H9 (cell line): ENCODE results near the gene CELSR2. TPM values are rescaled to one million over a fixed set of nuclear protein-coding genes. Genes with fewer than 3 reads are reported as not detected.

Experiments
- DNase-seq: peaks from one replicate; pipeline ENCODE4 v3.0.0-alpha.2; 2017
- H2AFZ ChIP-seq: one replicate; pipeline ENCODE4 v1.6.1; 2013; ENCODE audit warnings: mild to moderate bottlenecking, low read length, control low read depth, moderate library complexity
- H2AK5ac ChIP-seq: 2 replicates; pipeline ENCODE4 v1.6.1; 2013; ENCODE audit warnings: low read length, control low read depth, mixed read lengths; ENCODE audit not compliant: insufficient read length
- H2BK120ac ChIP-seq: one replicate; pipeline ENCODE4 v1.6.1; 2013; ENCODE audit warnings: low read depth, mild to moderate bottlenecking, low read length, control low read depth, inconsistent platforms; ENCODE audit not compliant: poor library complexity, severe bottlenecking
- H2BK12ac ChIP-seq: 2 replicates; pipeline ENCODE4 v1.6.1; 2013; ENCODE audit warnings: low read length, control low read depth, mixed read lengths, low read depth; ENCODE audit not compliant: insufficient read length
- H2BK15ac ChIP-seq: 2 replicates; pipeline ENCODE4 v1.6.1; 2013; ENCODE audit warnings: low read depth, low read length, control low read depth
- H2BK20ac ChIP-seq: one replicate; pipeline ENCODE4 v1.6.1; 2013; ENCODE audit warnings: low read depth, mild to moderate bottlenecking, low read length, control low read depth, inconsistent platforms; ENCODE audit not compliant: poor library complexity, severe bottlenecking
- H2BK5ac ChIP-seq: 2 replicates; pipeline ENCODE4 v1.6.1; 2013; ENCODE audit warnings: low read length, control low read depth, mixed read lengths; ENCODE audit not compliant: insufficient read length
- H3K14ac ChIP-seq: 2 replicates; pipeline ENCODE4 v1.6.1; 2013; ENCODE audit warnings: low read length, control low read depth; ENCODE audit not compliant: insufficient read depth
- H3K18ac ChIP-seq: 2 replicates; pipeline ENCODE4 v1.6.1; 2013; ENCODE audit warnings: low read depth, mild to moderate bottlenecking, mixed read lengths, low read length, control low read depth; ENCODE audit not compliant: insufficient read length
- H3K23ac ChIP-seq: 2 replicates; pipeline ENCODE4 v1.6.1; 2013; ENCODE audit warnings: low read length, control low read depth, mixed read lengths, low read depth; ENCODE audit not compliant: insufficient read length
- H3K23me2 ChIP-seq: 2 replicates; pipeline ENCODE4 v1.6.1; 2013; ENCODE audit warnings: low read depth, mild to moderate bottlenecking, mixed read lengths, low read length, control low read depth; ENCODE audit not compliant: insufficient read length, poor library complexity, severe bottlenecking
- H3K27ac ChIP-seq: 2 replicates; pipeline ENCODE4 v1.5.1; 2013; ENCODE audit warnings: low read length, control low read depth, mixed read lengths, low read depth; ENCODE audit not compliant: insufficient read length
- H3K27me3 ChIP-seq: 2 replicates; pipeline ENCODE4 v1.6.1; 2013; ENCODE audit warnings: low read length, control low read depth, inconsistent platforms; ENCODE audit not compliant: insufficient read depth
- H3K4ac ChIP-seq: 2 replicates; pipeline ENCODE4 v1.6.1; 2013; ENCODE audit warnings: low read depth, mild to moderate bottlenecking, control low read depth, inconsistent platforms, low read length, moderate library complexity
- H3K4me1 ChIP-seq: 2 replicates; pipeline ENCODE4 v1.6.1; 2013; ENCODE audit warnings: low read length, control low read depth, inconsistent platforms; ENCODE audit not compliant: insufficient read depth
- H3K4me2 ChIP-seq: 2 replicates; pipeline ENCODE4 v1.6.1; 2013; ENCODE audit warnings: low read length, control low read depth, mixed read lengths; ENCODE audit not compliant: insufficient read length, insufficient read depth
- H3K56ac ChIP-seq: 2 replicates; pipeline ENCODE4 v1.6.1; 2013; ENCODE audit warnings: low read depth, mild to moderate bottlenecking, mixed read lengths, low read length, control low read depth; ENCODE audit not compliant: insufficient read length
- H3K79me1 ChIP-seq: 2 replicates; pipeline ENCODE4 v1.6.1; 2013; ENCODE audit warnings: low read depth, mild to moderate bottlenecking, moderate library complexity, low read length, control low read depth, inconsistent platforms; ENCODE audit not compliant: insufficient read depth, poor library complexity, severe bottlenecking
- H3K79me2 ChIP-seq: 2 replicates; pipeline ENCODE4 v1.6.1; 2013; ENCODE audit warnings: low read length, control low read depth, inconsistent platforms; ENCODE audit not compliant: insufficient read depth
- H3K9ac ChIP-seq: 2 replicates; pipeline ENCODE4 v1.6.1; 2013; ENCODE audit warnings: low read length, control low read depth, mixed read lengths; ENCODE audit not compliant: insufficient read length; ENCODE audit errors: extremely low read depth
- H3K9me3 ChIP-seq: one replicate; pipeline ENCODE4 v1.6.1; 2013; ENCODE audit warnings: low read depth, low read length, inconsistent platforms; ENCODE audit not compliant: control insufficient read depth
- H3T11ph ChIP-seq: one replicate; pipeline ENCODE4 v1.6.1; 2013; ENCODE audit warnings: mild to moderate bottlenecking, low read length, control low read depth, inconsistent platforms
- H4K20me1 ChIP-seq: one replicate; pipeline ENCODE4 v1.6.1; 2013; ENCODE audit not compliant: control insufficient read depth, insufficient read length, insufficient read depth
- H4K5ac ChIP-seq: 2 replicates; pipeline ENCODE4 v1.6.1; 2013; ENCODE audit warnings: low read depth, mild to moderate bottlenecking, mixed read lengths, low read length, control low read depth; ENCODE audit not compliant: insufficient read length
- H4K8ac ChIP-seq: replicated peaks from 2 replicates; pipeline ENCODE4 v1.6.1; 2013; ENCODE audit warnings: low read length, control low read depth, mixed read lengths, low read depth; ENCODE audit not compliant: insufficient read length
- H4K91ac ChIP-seq: 2 replicates; pipeline ENCODE4 v1.6.1; 2013; ENCODE audit warnings: low read depth, mild to moderate bottlenecking, moderate library complexity, mixed read lengths, low read length, control low read depth; ENCODE audit not compliant: insufficient read length
- H3K27ac Mint-ChIP-seq, 3 experiments: 2 replicates in 2 of 3; 3 replicates in 1 of 3; pipeline ENCODE4 v1.8.0; 2020 to 2021; ENCODE audit warnings: mixed read lengths in 3 of 3, mild to moderate bottlenecking in 1 of 3, moderate library complexity in 1 of 3
- H3K27me3 Mint-ChIP-seq: 2 replicates; pipeline ENCODE4 v1.8.0; 2021; ENCODE audit warnings: low read depth, mild to moderate bottlenecking, moderate library complexity, mixed read lengths
- H3K36me3 Mint-ChIP-seq, 3 experiments: 2 replicates in 2 of 3; 3 replicates in 1 of 3; pipeline ENCODE4 v1.8.0; 2020 to 2021; ENCODE audit warnings: low read depth in 3 of 3, mixed read lengths in 3 of 3; ENCODE audit not compliant: insufficient read depth in 1 of 3
- H3K4me1 Mint-ChIP-seq, 2 experiments: 2 replicates each; pipeline ENCODE4 v1.8.0; 2020; ENCODE audit warnings: mixed read lengths in 2 of 2
- H3K4me3 Mint-ChIP-seq, 2 experiments: 2 replicates in 1 of 2; 3 replicates in 1 of 2; pipeline ENCODE4 v1.8.0; 2020 to 2021; ENCODE audit warnings: mild to moderate bottlenecking in 2 of 2, mixed read lengths in 2 of 2, moderate library complexity in 1 of 2
- H3K9me3 Mint-ChIP-seq, 2 experiments: 2 replicates in 1 of 2; 3 replicates in 1 of 2; pipeline ENCODE4 v1.8.0; 2020; ENCODE audit warnings: mild to moderate bottlenecking in 2 of 2, mixed read lengths in 2 of 2, moderate library complexity in 1 of 2
- WGBS: extraction: QIAGEN DNeasy Blood & Tissue Kit; methylation state at CpG from one replicate; pipeline ENCODE4 v1.1.7; 2013; ENCODE audit warnings: missing lambda C conversion rate, low lambda C conversion rate, mixed read lengths; ENCODE audit not compliant: insufficient read length; ENCODE audit errors: extremely low coverage; 5-methylcytosine and 5-hydroxymethylcytosine counted together
- total RNA-seq: library from RNA; stranded (reverse); gene quantifications from 2 replicates; pipeline ENCODE4 v1.2.1, GENCODE V29; 2021
- TF ChIP-seq, protein P1 (sequence below): fragments of 200-600 bp; sonication (generic); conservative IDR thresholded peaks from 3 replicates; pipeline ENCODE4 v1.8.0; 2021; ENCODE audit warnings: antibody characterized with exemption, mild to moderate bottlenecking

CELSR2 gene
- total RNA-seq, 1 experiment from 2014 or later: 29.2 TPM

DNA sequence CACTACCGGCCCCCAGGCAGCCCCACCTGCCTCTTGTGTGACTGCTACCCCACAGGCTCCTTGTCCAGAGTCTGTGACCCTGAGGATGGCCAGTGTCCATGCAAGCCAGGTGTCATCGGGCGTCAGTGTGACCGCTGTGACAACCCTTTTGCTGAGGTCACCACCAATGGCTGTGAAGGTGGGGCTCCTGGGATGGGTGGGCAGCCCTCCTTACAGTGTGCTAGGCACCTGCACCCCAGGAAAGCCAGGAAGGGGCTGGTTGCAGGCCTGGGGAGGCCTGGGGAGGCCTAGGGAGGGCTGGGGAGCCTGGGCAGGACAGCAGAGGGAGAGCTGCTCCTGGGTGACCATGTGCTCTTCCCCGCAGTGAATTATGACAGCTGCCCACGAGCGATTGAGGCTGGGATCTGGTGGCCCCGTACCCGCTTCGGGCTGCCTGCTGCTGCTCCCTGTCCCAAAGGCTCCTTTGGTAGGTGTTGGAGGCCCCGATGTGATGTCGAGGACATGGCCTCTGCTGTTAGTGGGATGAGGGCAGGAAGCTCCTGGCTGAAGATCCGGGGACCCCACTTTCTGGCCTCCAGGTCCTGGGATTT is 16.5 kb downstream of the CELSR2 start:
- no peak overlapping the region for H2BK5ac ChIP-seq
- H3K23ac ChIP-seq: no peak overlapping the region
- no peak overlapping the region for H3T11ph ChIP-seq
- no peak overlapping the region for H2BK12ac ChIP-seq
- no peaks in the 10 kb centered on the region for H3K4me1 ChIP-seq
- Mint-ChIP-seq H3K9me3 (no peaks in the 10 kb centered on the region; a peak in 1 of 5 replicates), H3K4me3 (no peak overlapping the region), H3K27ac (no peak overlapping the region), H3K4me1 (peaks cover 4 to 10% of the 10 kb centered on the region in 2 experiments; a peak in 3 of 4 replicates), H3K36me3 (peaks cover 11 to 54% (median 42%) of the 10 kb centered on the region in 3 experiments; a peak in 6 of 7 replicates), H3K27me3 (no peaks in the 10 kb centered on the region)
- H2BK20ac ChIP-seq: no peak overlapping the region
- no peak overlapping the region for H3K4ac ChIP-seq
- H4K91ac ChIP-seq: no peak overlapping the region
- H3K23me2 ChIP-seq: no peaks in the 10 kb centered on the region
- H2AK5ac ChIP-seq: no peak overlapping the region
- no peaks in the 10 kb centered on the region for H3K9me3 ChIP-seq
- no peak overlapping the region for H3K4me2 ChIP-seq
- TF ChIP-seq, protein P1, sequence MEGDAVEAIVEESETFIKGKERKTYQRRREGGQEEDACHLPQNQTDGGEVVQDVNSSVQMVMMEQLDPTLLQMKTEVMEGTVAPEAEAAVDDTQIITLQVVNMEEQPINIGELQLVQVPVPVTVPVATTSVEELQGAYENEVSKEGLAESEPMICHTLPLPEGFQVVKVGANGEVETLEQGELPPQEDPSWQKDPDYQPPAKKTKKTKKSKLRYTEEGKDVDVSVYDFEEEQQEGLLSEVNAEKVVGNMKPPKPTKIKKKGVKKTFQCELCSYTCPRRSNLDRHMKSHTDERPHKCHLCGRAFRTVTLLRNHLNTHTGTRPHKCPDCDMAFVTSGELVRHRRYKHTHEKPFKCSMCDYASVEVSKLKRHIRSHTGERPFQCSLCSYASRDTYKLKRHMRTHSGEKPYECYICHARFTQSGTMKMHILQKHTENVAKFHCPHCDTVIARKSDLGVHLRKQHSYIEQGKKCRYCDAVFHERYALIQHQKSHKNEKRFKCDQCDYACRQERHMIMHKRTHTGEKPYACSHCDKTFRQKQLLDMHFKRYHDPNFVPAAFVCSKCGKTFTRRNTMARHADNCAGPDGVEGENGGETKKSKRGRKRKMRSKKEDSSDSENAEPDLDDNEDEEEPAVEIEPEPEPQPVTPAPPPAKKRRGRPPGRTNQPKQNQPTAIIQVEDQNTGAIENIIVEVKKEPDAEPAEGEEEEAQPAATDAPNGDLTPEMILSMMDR: no peak
- H4K8ac ChIP-seq: no peak overlapping the region
- WGBS: no CpG with 5 or more reads among the region's 13 CpGs
- no peak overlapping the region for H4K5ac ChIP-seq
- H2AFZ ChIP-seq: no peak overlapping the region
- DNase-seq: no peak
- no peak overlapping the region for H2BK120ac ChIP-seq
- H4K20me1 ChIP-seq: no peaks in the 10 kb centered on the region
- H3K79me2 ChIP-seq: no peaks in the 10 kb centered on the region
- no peak overlapping the region for H2BK15ac ChIP-seq
- no peak overlapping the region for H3K56ac ChIP-seq
- no peak overlapping the region; the same call in 1 of the 2 replicates for H3K14ac ChIP-seq
- no peaks in the 10 kb centered on the region for H3K27me3 ChIP-seq
- H3K18ac ChIP-seq: no peak overlapping the region
- H3K9ac ChIP-seq: no peak overlapping the region
- no peaks in the 10 kb centered on the region for H3K79me1 ChIP-seq
- H3K27ac ChIP-seq: no peak overlapping the region
